NCI-H1436 treated with DMSO at 0.1 percent for 48 hours (cell line): ENCODE data around the gene ADGRL3.

ENCODE experiments used
- DNase-seq: peaks from one replicate; lab custom pipeline; 2025; lab: John Stamatoyannopoulos, UW

Gene ADGRL3

GRCh38 chr4:62115216-62115615 is 915.1 kb downstream of the ADGRL3 start:
- DNase-seq = no peak

DNA sequence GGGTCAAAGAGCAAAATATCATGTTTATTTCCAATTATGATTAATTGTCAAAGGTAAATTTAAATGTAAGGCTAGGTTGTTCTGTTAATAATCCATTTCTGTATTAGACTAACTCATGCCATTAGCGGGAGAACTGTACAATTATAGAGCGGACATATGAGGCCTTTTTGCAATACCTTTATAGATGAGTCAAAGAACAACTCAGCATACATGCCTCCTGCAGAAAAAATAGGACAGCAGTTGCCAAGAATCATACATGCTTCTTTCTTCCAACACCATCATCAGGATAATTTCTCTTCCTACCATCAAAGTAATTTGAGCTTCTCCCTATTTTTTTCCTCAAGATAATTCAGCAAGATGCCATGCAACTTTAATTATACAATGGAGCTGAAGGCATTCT is 917.8 kb downstream of the ADGRL3 start:
- no peak for DNase-seq

- no peak for DNase-seq
These were observed 918.4 kb downstream of the ADGRL3 start for GRCh38 chr4:62118558-62118957.

- no peak for DNase-seq
These were observed 919.1 kb downstream of the ADGRL3 start for GRCh38 chr4:62119195-62119594.

- no peak for DNase-seq
These were observed 926.1 kb downstream of the ADGRL3 start for GRCh38 chr4:62126064-62126732.
